Smooth muscle cell (in vitro differentiated cells): ENCODE results near the gene IGDCC3. TPM values are rescaled to one million over a fixed set of nuclear protein-coding genes. Genes with fewer than 3 reads are reported as not detected.

Experiments
- DNase-seq: peaks from one replicate; lab custom pipeline; 2025; ENCODE audit not compliant: unreplicated experiment; lab: John Stamatoyannopoulos, UW
- H2AFZ ChIP-seq: fragments of 200-600 bp; sonication (generic); 2 replicates; pipeline ENCODE4 v1.6.0; 2016; ENCODE audit warnings: antibody characterized with exemption, low read depth, mild to moderate bottlenecking
- H3F3A ChIP-seq: fragments of 200-600 bp; sonication (generic); 2 replicates; pipeline ENCODE4 v1.6.0; 2017; ENCODE audit warnings: antibody characterized with exemption, low read depth
- H3K27ac ChIP-seq: fragments of 200-600 bp; sonication (generic); 2 replicates; pipeline ENCODE4 v1.5.1; 2016; ENCODE audit warnings: low read depth, mild to moderate bottlenecking
- H3K27me3 ChIP-seq: fragments of 200-600 bp; sonication (generic); 2 replicates; pipeline ENCODE4 v1.6.1; 2016; ENCODE audit warnings: low read depth, mild to moderate bottlenecking
- H3K36me3 ChIP-seq: fragments of 200-600 bp; sonication (generic); 2 replicates; pipeline ENCODE4 v1.5.1; 2016; ENCODE audit warnings: low read depth
- H3K4me1 ChIP-seq: fragments of 200-600 bp; sonication (generic); 2 replicates; pipeline ENCODE4 v1.5.1; 2016; ENCODE audit warnings: low read depth
- H3K4me2 ChIP-seq: fragments of 200-600 bp; sonication (generic); 2 replicates; pipeline ENCODE4 v1.6.0; 2016; ENCODE audit warnings: mild to moderate bottlenecking
- H3K4me3 ChIP-seq: fragments of 200-600 bp; sonication (generic); 2 replicates; pipeline ENCODE4 v1.5.1; 2016; ENCODE audit warnings: mild to moderate bottlenecking
- H3K79me2 ChIP-seq: fragments of 200-600 bp; sonication (generic); 2 replicates; pipeline ENCODE4 v1.6.0; 2016; ENCODE audit warnings: low read depth, mild to moderate bottlenecking
- H3K9ac ChIP-seq: fragments of 200-600 bp; sonication (generic); 2 replicates; pipeline ENCODE4 v1.6.0; 2016; ENCODE audit warnings: low read depth
- H3K9me3 ChIP-seq: fragments of 200-600 bp; sonication (generic); replicated peaks from 2 replicates; pipeline ENCODE4 v1.5.1; 2016; ENCODE audit warnings: low read depth
- H4K20me1 ChIP-seq: fragments of 200-600 bp; sonication (generic); 2 replicates; pipeline ENCODE4 v1.6.0; 2016; ENCODE audit warnings: low read depth
- CTCF ChIP-seq: fragments of 200-600 bp; sonication (generic); IDR thresholded peaks from 2 replicates; pipeline ENCODE4 v1.5.1; 2017; ENCODE audit warnings: borderline replicate concordance, mild to moderate bottlenecking, antibody characterized with exemption; ENCODE audit not compliant: insufficient read depth, poor library complexity, severe bottlenecking
- WGBS: methylation state at CpG from one replicate; pipeline ENCODE4 v1.1.7; 2016; ENCODE audit warnings: low lambda C conversion rate; 5-methylcytosine and 5-hydroxymethylcytosine counted together
- polyA plus RNA-seq: library from polyadenylated mRNA; unstranded; fragments of >200 nt; fragmentation: Nextera tagmentation; extraction: Ambion mirVana; gene quantifications from 2 replicates; pipeline ENCODE4 v1.2.1, GENCODE V29; 2016
- total RNA-seq: library from RNA; depleted of rRNA; stranded (reverse); fragments of >200 nt; gene quantifications from 2 replicates; pipeline ENCODE4 v1.2.3, GENCODE V29; 2014

The IGDCC3 gene
- total and polyA plus RNA-seq, 2 experiments from 2014 or later, result 3.2 to 5.9 TPM

GRCh38 chr15:65290228-65290627 is 87.6 kb downstream of the IGDCC3 start:
- Histone ChIP-seq H3K4me2 (no peak overlapping the region), H3F3A (peaks cover 12% of the 10 kb centered on the region), H3K79me2 (peaks cover under 1% of the 10 kb centered on the region), H3K36me3 (no peaks in the 10 kb centered on the region), H2AFZ (no peak overlapping the region), H3K4me1 (peaks cover 9% of the 10 kb centered on the region), H3K9me3 (no peaks in the 10 kb centered on the region), H4K20me1 (no peaks in the 10 kb centered on the region), H3K9ac (no peak overlapping the region), H3K4me3 (no peak overlapping the region), H3K27ac (no peak overlapping the region), H3K27me3 (no peaks in the 10 kb centered on the region)
- TF ChIP-seq CTCF, result no peak
- 96% methylated on average over 7 of the region's 7 CpGs for WGBS
- no peak for DNase-seq

- H4K20me1 ChIP-seq, result no peaks in the 10 kb centered on the region
- DNase-seq, result no peak
- H2AFZ ChIP-seq, result no peak overlapping the region
- TF ChIP-seq CTCF, result no peak
- H3K79me2 ChIP-seq, result peaks cover 10% of the 10 kb centered on the region
- H3K4me2 ChIP-seq, result no peak overlapping the region
- no peak overlapping the region for H3K4me3 ChIP-seq
- WGBS, result 85% methylated on average over 7 of the region's 7 CpGs
- H3K27ac ChIP-seq, result no peak overlapping the region
- peaks cover 14% of the 10 kb centered on the region for H3K4me1 ChIP-seq
- no peaks in the 10 kb centered on the region for H3K9me3 ChIP-seq
- H3K27me3 ChIP-seq, result no peaks in the 10 kb centered on the region
- H3F3A ChIP-seq, result peaks cover 12% of the 10 kb centered on the region
- H3K9ac ChIP-seq, result no peak overlapping the region
- H3K36me3 ChIP-seq, result no peaks in the 10 kb centered on the region
Observed at GRCh38 chr15:65289261-65289854, 88.4 kb downstream of the IGDCC3 start.

- H3K36me3 ChIP-seq, result no peaks in the 10 kb centered on the region
- no peak for DNase-seq
- H2AFZ ChIP-seq, result peak overlapping the region; percentile 96
- H3K9me3 ChIP-seq, result no peaks in the 10 kb centered on the region
- H3K27ac ChIP-seq, result no peak overlapping the region
- peaks cover 14% of the 10 kb centered on the region for H3K4me1 ChIP-seq
- H3K27me3 ChIP-seq, result no peaks in the 10 kb centered on the region
- no peak overlapping the region for H3K9ac ChIP-seq
- peaks cover 15% of the 10 kb centered on the region for H3K79me2 ChIP-seq
- peaks cover 7% of the 10 kb centered on the region for H3F3A ChIP-seq
- no peak overlapping the region for H3K4me3 ChIP-seq
- H3K4me2 ChIP-seq, result peak overlapping the region; percentile 96
- TF ChIP-seq CTCF, result no peak
- H4K20me1 ChIP-seq, result peaks cover 2% of the 10 kb centered on the region
- WGBS, result 87% methylated on average over 3 of the region's 3 CpGs
Observed at GRCh38 chr15:65287520-65287855, 90.3 kb downstream of the IGDCC3 start.
